Hepatocyte (in vitro differentiated cells): ENCODE results near the gene BEX3. TPM values are rescaled to one million over a fixed set of nuclear protein-coding genes. Genes with fewer than 3 reads are reported as not detected.

Source experiments
- DNase-seq: peaks from one replicate; pipeline ENCODE4 v3.0.0-alpha.2; 2016; ENCODE audit warnings: low spot score
- H2AFZ ChIP-seq: fragments of 200-600 bp; sonication (generic); 2 replicates; pipeline ENCODE4 v1.6.0; 2016; ENCODE audit warnings: antibody characterized with exemption, mild to moderate bottlenecking
- H3K27ac ChIP-seq: fragments of 200-600 bp; sonication (generic); 2 replicates; pipeline ENCODE4 v1.5.1; 2016; ENCODE audit warnings: mild to moderate bottlenecking
- H3K27me3 ChIP-seq: fragments of 200-600 bp; sonication (generic); 2 replicates; pipeline ENCODE4 v1.6.1; 2016
- H3K36me3 ChIP-seq: fragments of 200-600 bp; sonication (generic); replicated peaks from 2 replicates; pipeline ENCODE4 v1.5.1; 2016; ENCODE audit warnings: low read depth; ENCODE audit not compliant: insufficient read depth
- H3K4me1 ChIP-seq: fragments of 200-600 bp; sonication (generic); 2 replicates; pipeline ENCODE4 v1.5.1; 2016; ENCODE audit warnings: mild to moderate bottlenecking, moderate library complexity; ENCODE audit not compliant: insufficient read depth
- H3K4me2 ChIP-seq: fragments of 200-600 bp; sonication (generic); 2 replicates; pipeline ENCODE4 v1.6.0; 2016
- H3K4me3 ChIP-seq: fragments of 200-600 bp; sonication (generic); 2 replicates; pipeline ENCODE4 v1.5.1; 2016; ENCODE audit warnings: mild to moderate bottlenecking
- H3K79me2 ChIP-seq: fragments of 200-600 bp; sonication (generic); 2 replicates; pipeline ENCODE4 v1.6.0; 2017; ENCODE audit warnings: mild to moderate bottlenecking
- H3K9me2 ChIP-seq: fragments of 200-600 bp; sonication (generic); replicated peaks from 2 replicates; pipeline ENCODE4 v1.6.0; 2017; ENCODE audit warnings: mild to moderate bottlenecking; ENCODE audit not compliant: insufficient read depth
- H3K9me3 ChIP-seq: fragments of 200-600 bp; sonication (generic); 2 replicates; pipeline ENCODE4 v1.5.1; 2016; ENCODE audit warnings: low read depth, mild to moderate bottlenecking
- H4K20me1 ChIP-seq: fragments of 200-600 bp; sonication (generic); 2 replicates; pipeline ENCODE4 v1.6.0; 2016; ENCODE audit warnings: mild to moderate bottlenecking; ENCODE audit not compliant: insufficient read depth, poor library complexity, severe bottlenecking
- CTCF ChIP-seq: fragments of 200-600 bp; sonication (generic); IDR thresholded peaks from 2 replicates; pipeline ENCODE4 v1.5.1; 2016; ENCODE audit warnings: antibody characterized with exemption, mild to moderate bottlenecking; ENCODE audit not compliant: poor library complexity
- EZH2 ChIP-seq: fragments of 200-600 bp; sonication (generic); IDR thresholded peaks from 2 replicates; pipeline ENCODE4 v1.6.1; 2016; ENCODE audit warnings: antibody characterized with exemption, mild to moderate bottlenecking, borderline replicate concordance
- EZH2phosphoT487 ChIP-seq: fragments of 200-600 bp; sonication (generic); IDR thresholded peaks from one replicate; pipeline ENCODE4 v1.6.1; 2018; ENCODE audit warnings: antibody characterized with exemption, mild to moderate bottlenecking, low read depth, moderate library complexity; ENCODE audit not compliant: unreplicated experiment, severe bottlenecking
- WGBS: methylation state at CpG from one replicate; pipeline ENCODE4 v1.1.6; 2016; ENCODE audit warnings: low lambda C conversion rate; ENCODE audit errors: missing lambda C conversion rate; 5-methylcytosine and 5-hydroxymethylcytosine counted together
- polyA plus RNA-seq: library from polyadenylated mRNA; unstranded; fragments of >200 nt; fragmentation: Nextera tagmentation; extraction: Ambion mirVana; gene quantifications from 2 replicates; pipeline ENCODE4 v1.2.1, GENCODE V29; 2016
- total RNA-seq: library from RNA; depleted of rRNA; stranded (reverse); fragments of >200 nt; gene quantifications from 2 replicates; pipeline ENCODE4 v1.2.3, GENCODE V29; 2014

The BEX3 gene
- total and polyA plus RNA-seq, 2 experiments from 2014 or later: 271 to 506 TPM

GRCh38 chrX:103399744-103400143 lies 23.4 kb downstream of the BEX3 start:
- H3K27me3 ChIP-seq: no peaks in the 10 kb centered on the region

GRCh38 chrX:103400931-103401330 lies 24.6 kb downstream of the BEX3 start:
- no peak overlapping the region for H3K4me3 ChIP-seq
- no peak overlapping the region for H3K4me2 ChIP-seq
- no peaks in the 10 kb centered on the region for H3K27me3 ChIP-seq
- H3K79me2 ChIP-seq: no peaks in the 10 kb centered on the region
- WGBS: 38% methylated on average over 1 of the region's 1 CpG
- TF ChIP-seq EZH2 (no peak), CTCF (no peak), EZH2phosphoT487 (no peak)
- H3K4me1 ChIP-seq: no peaks in the 10 kb centered on the region
- H3K9me3 ChIP-seq: no peaks in the 10 kb centered on the region
- H4K20me1 ChIP-seq: no peaks in the 10 kb centered on the region
- no peaks in the 10 kb centered on the region for H3K36me3 ChIP-seq
- H2AFZ ChIP-seq: no peak overlapping the region
- no peaks in the 10 kb centered on the region for H3K9me2 ChIP-seq
- no peak overlapping the region for H3K27ac ChIP-seq
- no peak for DNase-seq

More at GRCh38 chrX:103399744-103400143, 23.4 kb downstream of the BEX3 start:
- Histone ChIP-seq H3K27ac (no peak overlapping the region), H3K4me3 (no peak overlapping the region), H3K79me2 (no peaks in the 10 kb centered on the region), H2AFZ (no peak overlapping the region), H3K9me2 (no peaks in the 10 kb centered on the region), H3K9me3 (no peaks in the 10 kb centered on the region), H4K20me1 (no peaks in the 10 kb centered on the region), H3K36me3 (no peaks in the 10 kb centered on the region), H3K4me1 (no peaks in the 10 kb centered on the region), H3K4me2 (no peak overlapping the region)
- no peak for DNase-seq
- no peak for TF ChIP-seq CTCF
- TF ChIP-seq EZH2phosphoT487: no peak
- no peak for TF ChIP-seq EZH2
- WGBS: 37% methylated on average over 1 of the region's 1 CpG

GRCh38 chrX:103404231-103405008 lies 28.1 kb downstream of the BEX3 start:
- Histone ChIP-seq H3K27ac (peak overlapping the region; percentile 38), H4K20me1 (no peaks in the 10 kb centered on the region), H3K9me2 (no peaks in the 10 kb centered on the region), H3K4me2 (peak overlapping the region; percentile 75), H3K27me3 (no peaks in the 10 kb centered on the region), H3K4me3 (peak overlapping the region; percentile 59), H3K36me3 (no peaks in the 10 kb centered on the region), H3K4me1 (no peaks in the 10 kb centered on the region), H2AFZ (peak overlapping the region; percentile 70), H3K79me2 (no peaks in the 10 kb centered on the region), H3K9me3 (no peaks in the 10 kb centered on the region)
- TF ChIP-seq EZH2phosphoT487 (no peak), EZH2 (no peak), CTCF (no peak)
- DNase-seq: peak; percentile 76
- WGBS: 48% methylated on average over 19 of the region's 19 CpGs
